Activated CD4-positive, CD25-positive, alpha-beta regulatory T cell treated with anti-CD3 and anti-CD28 coated beads, Interleukin-2, amount 50 U/mL, for 16 hours (primary cell): ENCODE results near the gene NFATC1.

Source experiments
- DNase-seq: peaks from one replicate; pipeline ENCODE4 v3.0.0-alpha.2; 2020; ENCODE audit warnings: low read depth, low spot score

Gene NFATC1

GRCh38 chr18:79572093-79572780 lies 176.5 kb downstream of the NFATC1 start:
- no peak for DNase-seq

- DNase-seq, result no peak
Measured at GRCh38 chr18:79572848-79573451, 177.2 kb downstream of the NFATC1 start.

- DNase-seq, result no peak
Measured at GRCh38 chr18:79573921-79574491, 178.3 kb downstream of the NFATC1 start.

- no peak for DNase-seq
Measured at GRCh38 chr18:79574938-79575525, 179.3 kb downstream of the NFATC1 start.

GRCh38 chr18:79575891-79576685 lies 180.4 kb downstream of the NFATC1 start:
- no peak for DNase-seq

GRCh38 chr18:79576686-79577351 lies 181.1 kb downstream of the NFATC1 start:
- DNase-seq, result no peak

- no peak for DNase-seq
Measured at GRCh38 chr18:79577451-79578395, 182.0 kb downstream of the NFATC1 start.

GRCh38 chr18:79578396-79579260 lies 182.9 kb downstream of the NFATC1 start:
- DNase-seq, result no peak
